H1 (cell line): ENCODE results near the gene SNX30. TPM values are rescaled to one million over a fixed set of nuclear protein-coding genes. Genes with fewer than 3 reads are reported as not detected.

ENCODE experiments used
- CTCF ChIA-PET: fragments of 300-600 bp; sonication (Branson Sonifier 250); formaldehyde crosslinking; loops from one replicate; lab custom pipeline; 2021; ENCODE audit not compliant: partially characterized antibody; lab: Charles Lee
- POLR2A ChIA-PET: fragments of 300-600 bp; sonication (Branson Sonifier 250); formaldehyde crosslinking; loops from one replicate; lab custom pipeline; 2021; ENCODE audit warnings: inconsistent platforms; ENCODE audit not compliant: partially characterized antibody; lab: Charles Lee
- DNase-seq, 2 experiments: peaks; one replicate each; pipeline versions ENCODE4 v3.0.0 to v3.0.0-alpha.2; 2010 to 2022; ENCODE audit warnings: low spot score in 2 of 2, low read depth in 1 of 2, mixed read lengths in 1 of 2
- FAIRE-seq: peaks from 2 replicates; lab custom pipeline; 2011; peaks lifted over from hg19 to GRCh38; lab: Jason Lieb, UNC
- H2AFZ ChIP-seq: 2 replicates; pipeline ENCODE4 v1.8.1; 2012; ENCODE audit warnings: low read length, inconsistent platforms
- H2AK5ac ChIP-seq: 2 replicates; pipeline ENCODE4 v1.6.1; 2013; ENCODE audit warnings: low read depth, low read length
- H2BK120ac ChIP-seq: replicated peaks from 2 replicates; pipeline ENCODE3; 2013; ENCODE audit warnings: low read depth, low read length, inconsistent platforms
- H2BK12ac ChIP-seq: 2 replicates; pipeline ENCODE4 v1.6.1; 2013; ENCODE audit warnings: low read depth, low read length
- H2BK15ac ChIP-seq: 2 replicates; pipeline ENCODE4 v1.6.1; 2013; ENCODE audit warnings: low read length
- H2BK20ac ChIP-seq: 2 replicates; pipeline ENCODE4 v1.6.1; 2013; ENCODE audit warnings: low read length
- H2BK5ac ChIP-seq: 2 replicates; pipeline ENCODE4 v1.6.1; 2013; ENCODE audit warnings: low read depth, low read length
- H3K14ac ChIP-seq: 2 replicates; pipeline ENCODE4 v1.6.1; 2013; ENCODE audit warnings: inconsistent platforms; ENCODE audit not compliant: insufficient read length
- H3K18ac ChIP-seq: 2 replicates; pipeline ENCODE4 v1.6.1; 2013; ENCODE audit warnings: low read length; ENCODE audit errors: extremely low read depth
- H3K23ac ChIP-seq: 2 replicates; pipeline ENCODE4 v1.6.1; 2013; ENCODE audit warnings: inconsistent platforms; ENCODE audit not compliant: insufficient read length
- H3K23me2 ChIP-seq: 2 replicates; pipeline ENCODE4 v1.6.1; 2013; ENCODE audit warnings: low read depth, low read length
- H3K27ac ChIP-seq: 2 replicates; pipeline ENCODE4 v1.6.1; 2011; ENCODE audit warnings: low read depth, low read length, inconsistent platforms
- H3K27me3 ChIP-seq, 4 experiments: replicated peaks in 1 of 4; 1 replicate in 1 of 4; 2 replicates in 3 of 4; pipeline versions ENCODE4 v1.6.1 to v1.8.1; 2011 to 2013; ENCODE audit warnings: low read length in 3 of 4, mild to moderate bottlenecking in 3 of 4, inconsistent platforms in 2 of 4, mixed read lengths in 2 of 4, moderate library complexity in 1 of 4; ENCODE audit not compliant: control insufficient read depth in 3 of 4, insufficient read depth in 3 of 4; ENCODE audit errors: extremely low read depth in 1 of 4
- H3K36me3 ChIP-seq, 4 experiments: 2 replicates each; pipeline versions ENCODE4 v1.6.1 to v1.8.1; 2011 to 2013; ENCODE audit warnings: mild to moderate bottlenecking in 4 of 4, low read length in 3 of 4, moderate library complexity in 2 of 4, control low read depth in 1 of 4, inconsistent platforms in 1 of 4; ENCODE audit not compliant: insufficient read depth in 4 of 4, control insufficient read depth in 2 of 4
- H3K4ac ChIP-seq: replicated peaks from 2 replicates; pipeline ENCODE3; 2013; ENCODE audit warnings: low read length, low read depth, mixed read lengths, inconsistent platforms; ENCODE audit not compliant: insufficient read length
- H3K4me1 ChIP-seq, 4 experiments: replicated peaks in 1 of 4; 1 replicate in 1 of 4; 2 replicates in 3 of 4; pipeline versions ENCODE4 v1.6.1 to v1.8.1; 2011 to 2013; ENCODE audit warnings: low read length in 3 of 4, inconsistent platforms in 2 of 4, mixed read lengths in 1 of 4; ENCODE audit not compliant: insufficient read depth in 4 of 4, control insufficient read depth in 3 of 4
- H3K4me2 ChIP-seq, 2 experiments: 2 replicates each; pipeline versions ENCODE4 v1.6.1 to v1.8.1; 2011 to 2013; ENCODE audit warnings: low read depth in 2 of 2, low read length in 2 of 2, control low read depth in 1 of 2, inconsistent platforms in 1 of 2, mild to moderate bottlenecking in 1 of 2; ENCODE audit not compliant: insufficient read depth in 1 of 2
- H3K4me3 ChIP-seq, 4 experiments: fragments of 200-600, 300-600 bp in 1 of 4; sonication (generic), shearing (Covaris generic), sonication (Bioruptor Twin) in 1 of 4; 2 replicates each; pipeline versions ENCODE4 v1.5.1 to v1.8.1; 2011 to 2016; ENCODE audit warnings: low read length in 4 of 4, low read depth in 3 of 4, control low read depth in 2 of 4, inconsistent platforms in 2 of 4, mild to moderate bottlenecking in 2 of 4, mixed read lengths in 1 of 4, moderate library complexity in 1 of 4; ENCODE audit not compliant: insufficient read depth in 2 of 4; ENCODE audit errors: extremely low read depth in 1 of 4
- H3K56ac ChIP-seq: replicated peaks from 2 replicates; pipeline ENCODE3; 2013; ENCODE audit warnings: low read depth, mild to moderate bottlenecking, mixed read lengths, low read length, inconsistent platforms; ENCODE audit not compliant: insufficient read length
- H3K79me1 ChIP-seq: 2 replicates; pipeline ENCODE4 v1.6.1; 2013; ENCODE audit warnings: low read depth, low read length, control low read depth
- H3K79me2 ChIP-seq, 2 experiments: 2 replicates each; pipeline versions ENCODE4 v1.6.1 to v1.8.1; 2012 to 2013; ENCODE audit warnings: low read length in 2 of 2, mild to moderate bottlenecking in 2 of 2, inconsistent platforms in 1 of 2; ENCODE audit not compliant: insufficient read depth in 2 of 2, control insufficient read depth in 1 of 2
- H3K9ac ChIP-seq, 4 experiments: replicated peaks in 1 of 4; 1 replicate in 1 of 4; 2 replicates in 3 of 4; pipeline versions ENCODE4 v1.6.1 to v1.8.1; 2011 to 2013; ENCODE audit warnings: low read depth in 3 of 4, low read length in 3 of 4, control low read depth in 2 of 4, mild to moderate bottlenecking in 2 of 4, moderate library complexity in 2 of 4, inconsistent platforms in 1 of 4; ENCODE audit errors: extremely low read depth in 1 of 4
- H3K9me3 ChIP-seq, 2 experiments: 2 replicates each; pipeline versions ENCODE4 v1.6.1 to v1.8.1; 2012 to 2013; ENCODE audit warnings: mild to moderate bottlenecking in 2 of 2, moderate library complexity in 2 of 2, control low read depth in 1 of 2, inconsistent platforms in 1 of 2, low read depth in 1 of 2, low read length in 1 of 2, mixed read lengths in 1 of 2; ENCODE audit not compliant: insufficient read depth in 2 of 2
- H4K20me1 ChIP-seq, 2 experiments: replicated peaks in 1 of 2; 2 replicates each; pipeline versions ENCODE3 to v1.8.1; 2011 to 2013; ENCODE audit warnings: inconsistent platforms in 2 of 2, low read length in 2 of 2, mild to moderate bottlenecking in 1 of 2; ENCODE audit not compliant: insufficient read depth in 2 of 2, control insufficient read depth in 1 of 2
- H4K5ac ChIP-seq: 2 replicates; pipeline ENCODE4 v1.6.1; 2013; ENCODE audit warnings: low read length, low read depth, mixed read lengths, inconsistent platforms; ENCODE audit not compliant: insufficient read length
- H4K8ac ChIP-seq: 2 replicates; pipeline ENCODE4 v1.8.0; 2013; ENCODE audit warnings: mild to moderate bottlenecking, moderate library complexity, low read length, inconsistent platforms; ENCODE audit not compliant: insufficient read depth; ENCODE audit errors: extremely low read depth
- H4K91ac ChIP-seq: replicated peaks from 2 replicates; pipeline ENCODE3; 2013; ENCODE audit warnings: low read length, mixed read lengths, inconsistent platforms; ENCODE audit not compliant: insufficient read length
- CTBP2 ChIP-seq: IDR thresholded peaks from 2 replicates; pipeline ENCODE4 v1.7.0; 2011; ENCODE audit warnings: borderline replicate concordance, mild to moderate bottlenecking, moderate library complexity, mixed read lengths, low read length; ENCODE audit not compliant: insufficient read depth, insufficient read length
- CTCF ChIP-seq, 3 experiments: IDR thresholded peaks; 1 replicate in 2 of 3; 2 replicates in 1 of 3; pipeline versions ENCODE4 v1.5.1 to v1.6.1; 2011; ENCODE audit warnings: low read length in 3 of 3, mild to moderate bottlenecking in 3 of 3, inconsistent platforms in 2 of 3, low read depth in 1 of 3, moderate library complexity in 1 of 3; ENCODE audit not compliant: insufficient read depth in 1 of 3; ENCODE audit errors: control extremely low read depth in 1 of 3
- EGR1 ChIP-seq: IDR thresholded peaks from 2 replicates; pipeline ENCODE4 v1.6.1; 2011; ENCODE audit warnings: low read depth, low read length, borderline replicate concordance
- JUN ChIP-seq: IDR thresholded peaks from 2 replicates; pipeline ENCODE4 v1.6.1; 2011; ENCODE audit warnings: low read depth, mild to moderate bottlenecking, improper control_type of control experiment, low read length
- SP2 ChIP-seq: IDR thresholded peaks from 2 replicates; pipeline ENCODE4 v1.6.1; 2012; ENCODE audit warnings: mild to moderate bottlenecking, low read length, inconsistent platforms
- WGBS, 2 experiments: shearing (Covaris generic) in 1 of 2; methylation state at CpG; one replicate each; pipeline versions ENCODE4 v1.1.6 to v1.1.7; 2013 to 2015; ENCODE audit warnings: low lambda C conversion rate in 2 of 2, mixed read lengths in 2 of 2, inconsistent platforms in 1 of 2, low coverage in 1 of 2, missing lambda C conversion rate in 1 of 2; ENCODE audit not compliant: insufficient replicate concordance in 2 of 2, insufficient coverage in 1 of 2, insufficient read length in 1 of 2; ENCODE audit errors: extremely low coverage in 1 of 2, missing lambda C conversion rate in 1 of 2; 5-methylcytosine and 5-hydroxymethylcytosine counted together
- polyA plus RNA-seq, 7 experiments: library from polyadenylated mRNA; depleted of rRNA in 3 of 7; stranded (reverse) in 5 of 7; unstranded in 2 of 7; fragments of >200 nt in 5 of 7; fragments of 200-250 nt in 2 of 7; gene quantifications; 1 replicate in 5 of 7; 2 replicates in 1 of 7; 4 replicates in 1 of 7; pipeline versions ENCODE4 v1.2.1 to v1.2.3, GENCODE V29; 2011 to 2013; ENCODE audit warnings: missing spikeins in 2 of 7, mixed read lengths in 2 of 7
- total RNA-seq: library from RNA; stranded (reverse); fragmentation: NEBNext Ultra II Directional; extraction: Animal tissue kit (Norgen Biotek cat#: 25700); gene quantifications from 2 replicates; pipeline ENCODE4 v1.2.1, GENCODE V29; 2021

SNX30 gene
- total and polyA plus RNA-seq, 2 of the 8 experiments (the other 6 are each of a cell fraction or from before 2014, with no cell fraction given), result 4.0 to 12.2 TPM

DNA sequence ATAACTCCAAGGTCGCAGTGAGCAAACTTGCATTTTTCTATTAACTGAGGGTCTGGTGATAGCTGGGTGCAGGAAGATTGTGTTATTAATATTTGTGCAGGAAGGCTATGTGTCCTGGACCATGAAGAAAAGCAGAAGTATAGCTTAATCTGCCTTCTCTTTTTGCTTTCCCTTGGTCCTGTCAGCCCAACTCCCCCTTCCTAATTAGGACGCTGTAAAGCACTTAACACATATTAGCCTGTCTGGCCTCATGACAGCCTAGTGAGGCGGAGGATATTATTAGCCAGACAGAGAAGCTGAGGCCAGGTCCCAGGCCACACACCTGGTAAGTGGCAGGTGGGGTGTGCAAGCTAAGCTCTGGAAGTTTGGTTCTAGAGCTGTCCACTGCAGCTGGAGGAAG lies 110.6 kb downstream of the SNX30 start:
- no peak overlapping the region for H2BK5ac ChIP-seq
- FAIRE-seq (no peak), DNase-seq (no peak)
- no peak overlapping the region for H4K5ac ChIP-seq
- H4K91ac ChIP-seq, result no peak overlapping the region
- no peak overlapping the region for H2BK12ac ChIP-seq
- H2AK5ac ChIP-seq, result no peak overlapping the region
- no peak overlapping the region for H2BK120ac ChIP-seq
- H2BK15ac ChIP-seq, result no peak overlapping the region
- H3K27ac ChIP-seq, result no peak overlapping the region
- H3K23me2 ChIP-seq, result peaks cover 4% of the 10 kb centered on the region; the same call in 1 of the 2 replicates
- CTCF ChIA-PET, result interaction anchor here (0.9 to 6.0 kb wide), 7 partner anchors 12 to 42 kb away, joined by 3 to 51 read pairs (median 4); no protein-coding TSS in a partner anchor
- H3K4me3 ChIP-seq, result no peak overlapping the region
- H3K4me2 ChIP-seq, result no peak overlapping the region
- no peak overlapping the region for H3K9ac ChIP-seq
- H3K36me3 ChIP-seq, result no peaks in the 10 kb centered on the region
- POLR2A ChIA-PET, result interaction anchor here (0.6 kb wide), 1 partner anchor 53 kb away, joined by 3 read pairs; no protein-coding TSS in a partner anchor
- peaks cover 2% of the 10 kb centered on the region; the same call in 1 of the 2 replicates for H3K79me1 ChIP-seq
- no peak overlapping the region for H2BK20ac ChIP-seq
- no peak overlapping the region for H2AFZ ChIP-seq
- H3K79me2 ChIP-seq, result no peaks in the 10 kb centered on the region
- H3K56ac ChIP-seq, result no peak overlapping the region
- no peak overlapping the region for H3K14ac ChIP-seq
- no peak overlapping the region for H3K4ac ChIP-seq
- TF ChIP-seq EGR1 (no peak), CTBP2 (no peak), JUN (no peak), SP2 (no peak), CTCF (IDR thresholded peaks at IDR 0.05; ENCODE audit: control extremely low read depth in 1 of 3, insufficient read depth in 1 of 3, low read depth in 1 of 3, low read length in 3 of 3) (no peak)
- H4K8ac ChIP-seq, result no peak overlapping the region; the same call in 1 of the 2 replicates
- no peak overlapping the region for H3K18ac ChIP-seq
- no peaks in the 10 kb centered on the region for H3K27me3 ChIP-seq
- no peak overlapping the region for H3K23ac ChIP-seq
- 88% methylated on average over 3 of the region's 3 CpGs; no CpG with 5 or more reads in 1 of the 2 experiments for WGBS, 2 experiments
- no peaks in the 10 kb centered on the region for H3K9me3 ChIP-seq
- H4K20me1 ChIP-seq, result no peaks in the 10 kb centered on the region
- H3K4me1 ChIP-seq, result no peaks in the 10 kb centered on the region
